GM12878 (cell line): Measurements from ENCODE around the gene NPAS1. TPM values are rescaled to one million over a fixed set of nuclear protein-coding genes. Genes with fewer than 3 reads are reported as not detected.

Source experiments
- ATAC-seq: fragments of 200-7000 bp; cut with Tn5 transposase; 3 replicates; pipeline ENCODE4 v1.9.1; 2020; ENCODE audit warnings: mild to moderate bottlenecking, moderate library complexity
- BruUV-seq: library from RNA; stranded (reverse); fragments of 400-500 nt; replicated peaks from 2 replicates; lab custom pipeline; 2021; lab: Mats Ljungman, UMichigan
- CTCF ChIA-PET: fragments of 300-600 bp; sonication (Branson Sonifier 250); formaldehyde crosslinking; extraction: SDS; loops from one replicate; lab custom pipeline; 2021; ENCODE audit warnings: inconsistent platforms; lab: Yijun Ruan, JAX
- POLR2A ChIA-PET: fragments of 350-600 bp; formaldehyde crosslinking; extraction: SDS; loops from one replicate; lab custom pipeline; 2021; ENCODE audit warnings: inconsistent platforms; lab: Charles Lee
- RAD21 ChIA-PET: fragments of 300-600 bp; sonication (Branson Sonifier 250); formaldehyde crosslinking; loops from one replicate; lab custom pipeline; 2023; ENCODE audit warnings: antibody characterized with exemption; ENCODE audit not compliant: unreplicated experiment; lab: Charles Lee
- SMC1A ChIA-PET: fragments of 300-600 bp; sonication (Branson Sonifier 250); formaldehyde crosslinking; loops from one replicate; lab custom pipeline; 2023; ENCODE audit not compliant: unreplicated experiment, uncharacterized antibody; lab: Charles Lee
- DNase-seq: peaks from one replicate; pipeline ENCODE4 v3.0.0-alpha.2; 2011; ENCODE audit warnings: low read depth, low spot score
- FAIRE-seq: peaks from 3 replicates; lab custom pipeline; 2011; peaks lifted over from hg19 to GRCh38; lab: Jason Lieb, UNC
- H2AFZ ChIP-seq: 2 replicates; pipeline ENCODE4 v1.6.0; 2011; ENCODE audit warnings: low read depth, low read length, control low read depth; ENCODE audit not compliant: control insufficient read depth
- H3K27ac ChIP-seq: 2 replicates; pipeline ENCODE4 v1.5.1; 2011; ENCODE audit warnings: control low read depth; ENCODE audit not compliant: control insufficient read depth, insufficient read depth
- H3K27me3 ChIP-seq, 2 experiments: replicated peaks in 1 of 2; 2 replicates each; pipeline versions ENCODE4 v1.6.0 to v1.6.1; 2011; ENCODE audit warnings: low read length in 1 of 2; ENCODE audit not compliant: control insufficient read depth in 2 of 2, insufficient read depth in 2 of 2
- H3K36me3 ChIP-seq, 2 experiments: 2 replicates each; pipeline ENCODE4 v1.5.1; 2011; ENCODE audit warnings: low read length in 1 of 2; ENCODE audit not compliant: control insufficient read depth in 2 of 2, insufficient read depth in 2 of 2
- H3K4me1 ChIP-seq: 2 replicates; pipeline ENCODE4 v1.6.1; 2011; ENCODE audit warnings: mild to moderate bottlenecking, low read length, moderate library complexity, mixed read lengths; ENCODE audit not compliant: control insufficient read depth, insufficient read depth
- H3K4me2 ChIP-seq: 2 replicates; pipeline ENCODE4 v1.6.0; 2011; ENCODE audit warnings: control low read depth; ENCODE audit not compliant: control insufficient read depth, insufficient read depth
- H3K4me3 ChIP-seq: fragments of 200-600 bp; sonication (generic); 2 replicates; pipeline ENCODE4 v1.5.1; 2016
- H3K79me2 ChIP-seq: 2 replicates; pipeline ENCODE4 v1.6.0; 2011; ENCODE audit warnings: low read length; ENCODE audit not compliant: control insufficient read depth, insufficient read depth
- H3K9ac ChIP-seq: 2 replicates; pipeline ENCODE4 v1.8.0; 2011; ENCODE audit warnings: low read length, control low read depth, mixed read lengths; ENCODE audit not compliant: control insufficient read depth, insufficient read depth
- H3K9me3 ChIP-seq: replicated peaks from 3 replicates; pipeline ENCODE4 v1.5.1; 2011; ENCODE audit warnings: mild to moderate bottlenecking, low read length; ENCODE audit not compliant: control insufficient read depth, insufficient read depth
- H4K20me1 ChIP-seq: 2 replicates; pipeline ENCODE4 v1.6.0; 2011; ENCODE audit not compliant: control insufficient read depth, insufficient read depth
- BACH1 ChIP-seq: fragments of 450-650 bp; IDR thresholded peaks from 2 replicates; pipeline ENCODE4 v1.6.1; 2017; ENCODE audit warnings: mild to moderate bottlenecking, borderline replicate concordance
- EED ChIP-seq: sonication (generic); IDR thresholded peaks from 2 replicates; pipeline ENCODE4 v1.6.1; 2016; ENCODE audit warnings: antibody characterized with exemption, low read depth
- EP300 ChIP-seq, 2 experiments: fragments of 150-350 bp in 1 of 2; IDR thresholded peaks; 2 replicates each; pipeline ENCODE4 v1.6.1; 2011 to 2012; ENCODE audit warnings: low read depth in 2 of 2, low read length in 2 of 2, borderline replicate concordance in 1 of 2, improper control_type of control experiment in 1 of 2, inconsistent platforms in 1 of 2; ENCODE audit not compliant: control insufficient read depth in 1 of 2
- KAT2A ChIP-seq: conservative IDR thresholded peaks from 2 replicates; pipeline ENCODE4 v1.6.1; 2011; ENCODE audit warnings: low read depth, low read length; ENCODE audit not compliant: control insufficient read depth
- MEF2A ChIP-seq: IDR thresholded peaks from 2 replicates; pipeline ENCODE4 v1.6.1; 2011; ENCODE audit warnings: low read depth, mild to moderate bottlenecking, low read length, moderate library complexity; ENCODE audit not compliant: insufficient read depth
- MTA3 ChIP-seq: IDR thresholded peaks from 2 replicates; pipeline ENCODE4 v1.6.1; 2012; ENCODE audit warnings: low read length, inconsistent platforms, borderline replicate concordance
- NFYA ChIP-seq: IDR thresholded peaks from 2 replicates; pipeline ENCODE4 v1.6.1; 2011; ENCODE audit warnings: low read depth, mild to moderate bottlenecking, low read length, improper control_type of control experiment, borderline replicate concordance
- NFYB ChIP-seq: IDR thresholded peaks from 2 replicates; pipeline ENCODE4 v1.6.1; 2011; ENCODE audit warnings: low read depth, mild to moderate bottlenecking, low read length, improper control_type of control experiment, moderate library complexity; ENCODE audit not compliant: insufficient read depth
- PAX5 ChIP-seq: IDR thresholded peaks from 2 replicates; pipeline ENCODE4 v1.6.1; 2011; ENCODE audit warnings: low read depth, low read length, borderline replicate concordance
- POU2F2 ChIP-seq: IDR thresholded peaks from 3 replicates; pipeline ENCODE4 v1.6.1; 2011; ENCODE audit warnings: low read depth, mild to moderate bottlenecking, low read length, borderline replicate concordance
- RELA ChIP-seq: fragments of 450-650 bp; IDR thresholded peaks from 2 replicates; pipeline ENCODE4 v1.8.0; 2014; ENCODE audit warnings: borderline replicate concordance; ENCODE audit not compliant: partially characterized antibody
- SMARCA5 ChIP-seq: fragments of 450-650 bp; IDR thresholded peaks from 2 replicates; pipeline ENCODE4 v1.6.1; 2017; ENCODE audit warnings: mild to moderate bottlenecking
- TAF1 ChIP-seq: IDR thresholded peaks from 2 replicates; pipeline ENCODE4 v1.6.1; 2011; ENCODE audit warnings: mild to moderate bottlenecking, low read depth, low read length, borderline replicate concordance
- ZNF274 ChIP-seq: IDR thresholded peaks from one replicate; pipeline ENCODE4 v1.8.0; 2011; ENCODE audit not compliant: insufficient read length, insufficient read depth
- WGBS: methylation state at CpG from one replicate; pipeline ENCODE4 v1.1.6; 2016; ENCODE audit warnings: low lambda C conversion rate; ENCODE audit not compliant: insufficient replicate concordance, insufficient coverage; ENCODE audit errors: missing lambda C conversion rate; 5-methylcytosine and 5-hydroxymethylcytosine counted together
- in situ Hi-C: fragments of 300-500 bp; cut with MboI; formaldehyde crosslinking; loops from 9 replicates; pipeline ENCODE4 v1.14.3; 2018; ENCODE audit warnings: mixed read lengths
- intact Hi-C: fragments of 100-400 bp; cut with micrococcal nuclease; formaldehyde crosslinking; loops from one replicate; pipeline ENCODE4 v1.14.2; 2022; ENCODE audit not compliant: unreplicated experiment
- polyA plus RNA-seq, 11 experiments: library from polyadenylated mRNA; depleted of rRNA in 4 of 11; unstranded in 6 of 11; stranded (reverse) in 5 of 11; fragments of >200 nt; fragmentation: Nextera tagmentation in 4 of 11; fragmentation: Illumina TruSeq in 1 of 11; extraction: Ambion mirVana in 4 of 11; extraction: Trizol in 1 of 11; gene quantifications; 1 replicate in 1 of 11; 2 replicates in 10 of 11; pipeline versions ENCODE4 v1.2.1 to v1.2.3, GENCODE V29; 2011 to 2016; ENCODE audit warnings: inconsistent platforms in 2 of 11, missing spikeins in 2 of 11, low read depth in 1 of 11
- total RNA-seq, 4 experiments: library from RNA; depleted of rRNA in 3 of 4; stranded (reverse); fragments of >200 nt in 3 of 4; fragmentation: Illumina TruSeq in 1 of 4; extraction: Trizol in 1 of 4; gene quantifications; 2 replicates each; pipeline versions ENCODE4 v1.2.1 to v1.2.3, GENCODE V29; 2013 to 2021
- TF ChIP-seq, protein P1 (sequence below): fragments of 450-650 bp; formaldehyde crosslinking; IDR thresholded peaks from 2 replicates; pipeline ENCODE4 v1.5.0; 2022; ENCODE audit warnings: mild to moderate bottlenecking, missing genetic modification characterization

The NPAS1 gene
- total and polyA plus RNA-seq, 10 of the 15 experiments (the other 5 are each of a cell fraction or from before 2014, with no cell fraction given) = 0.14 to 0.72 (median 0.28) TPM; not detected in 3

DNA sequence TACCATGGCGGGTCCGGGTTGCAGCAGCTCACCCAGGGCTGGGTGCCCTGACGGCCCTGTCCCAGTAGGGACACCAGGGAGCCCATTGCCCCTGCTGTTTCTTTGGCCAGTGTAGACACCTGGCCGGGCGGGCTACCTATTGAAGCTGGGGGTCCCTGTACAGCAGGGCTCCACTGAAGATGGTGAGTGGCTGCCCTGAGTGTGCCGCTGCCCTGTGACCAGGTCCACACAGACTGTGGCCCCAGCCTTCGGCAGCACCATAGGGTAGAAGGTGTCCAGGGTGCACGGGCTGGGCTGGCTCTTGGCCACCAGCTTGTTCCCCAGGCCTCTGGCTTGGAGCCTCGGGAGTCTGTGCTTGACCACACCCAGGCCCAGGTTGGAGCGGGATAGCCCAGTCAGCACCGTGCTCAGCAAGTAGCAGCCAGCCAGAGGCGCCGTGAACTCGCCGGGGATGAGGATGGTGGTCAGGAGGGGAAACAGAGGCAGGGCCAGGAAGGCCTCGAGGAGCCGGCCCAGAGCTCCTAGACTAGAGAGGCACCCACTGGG is 25.4 kb upstream of the NPAS1 start:
- Histone ChIP-seq H3K79me2 (no peaks in the 10 kb centered on the region), H3K9me3 (no peaks in the 10 kb centered on the region), H4K20me1 (no peaks in the 10 kb centered on the region), H3K27me3 (no peaks in the 10 kb centered on the region), H3K4me3 (no peak overlapping the region), H3K9ac (no peak overlapping the region), H2AFZ (no peak overlapping the region), H3K36me3 (peaks cover 19 to 26% of the 10 kb centered on the region in 2 experiments; a peak in 3 of 4 replicates), H3K4me1 (peaks cover 10% of the 10 kb centered on the region), H3K27ac (no peak overlapping the region), H3K4me2 (no peak overlapping the region)
- no peak for DNase-seq
- BruUV-seq = no TSS peak
- no peak for FAIRE-seq
- TF ChIP-seq NFYA = no peak
- no peak for TF ChIP-seq NFYB
- TF ChIP-seq BACH1 = no peak
- no peak for TF ChIP-seq SMARCA5
- no peak for TF ChIP-seq KAT2A
- no peak for TF ChIP-seq POU2F2
- TF ChIP-seq, protein P1, sequence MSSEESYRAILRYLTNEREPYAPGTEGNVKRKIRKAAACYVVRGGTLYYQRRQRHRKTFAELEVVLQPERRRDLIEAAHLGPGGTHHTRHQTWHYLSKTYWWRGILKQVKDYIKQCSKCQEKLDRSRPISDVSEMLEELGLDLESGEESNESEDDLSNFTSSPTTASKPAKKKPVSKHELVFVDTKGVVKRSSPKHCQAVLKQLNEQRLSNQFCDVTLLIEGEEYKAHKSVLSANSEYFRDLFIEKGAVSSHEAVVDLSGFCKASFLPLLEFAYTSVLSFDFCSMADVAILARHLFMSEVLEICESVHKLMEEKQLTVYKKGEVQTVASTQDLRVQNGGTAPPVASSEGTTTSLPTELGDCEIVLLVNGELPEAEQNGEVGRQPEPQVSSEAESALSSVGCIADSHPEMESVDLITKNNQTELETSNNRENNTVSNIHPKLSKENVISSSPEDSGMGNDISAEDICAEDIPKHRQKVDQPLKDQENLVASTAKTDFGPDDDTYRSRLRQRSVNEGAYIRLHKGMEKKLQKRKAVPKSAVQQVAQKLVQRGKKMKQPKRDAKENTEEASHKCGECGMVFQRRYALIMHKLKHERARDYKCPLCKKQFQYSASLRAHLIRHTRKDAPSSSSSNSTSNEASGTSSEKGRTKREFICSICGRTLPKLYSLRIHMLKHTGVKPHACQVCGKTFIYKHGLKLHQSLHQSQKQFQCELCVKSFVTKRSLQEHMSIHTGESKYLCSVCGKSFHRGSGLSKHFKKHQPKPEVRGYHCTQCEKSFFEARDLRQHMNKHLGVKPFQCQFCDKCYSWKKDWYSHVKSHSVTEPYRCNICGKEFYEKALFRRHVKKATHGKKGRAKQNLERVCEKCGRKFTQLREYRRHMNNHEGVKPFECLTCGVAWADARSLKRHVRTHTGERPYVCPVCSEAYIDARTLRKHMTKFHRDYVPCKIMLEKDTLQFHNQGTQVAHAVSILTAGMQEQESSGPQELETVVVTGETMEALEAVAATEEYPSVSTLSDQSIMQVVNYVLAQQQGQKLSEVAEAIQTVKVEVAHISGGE = no peak
- TF ChIP-seq RELA = no peak
- TF ChIP-seq EED = no peak
- no peak for TF ChIP-seq ZNF274
- TF ChIP-seq MTA3 = no peak
- no peak for TF ChIP-seq PAX5
- no peak for TF ChIP-seq MEF2A
- TF ChIP-seq TAF1 = no peak
- no peak for TF ChIP-seq EP300 (IDR thresholded peaks at IDR 0.05; ENCODE audit: borderline replicate concordance in 1 of 2, control insufficient read depth in 1 of 2, low read depth in 2 of 2, low read length in 2 of 2)
- POLR2A ChIA-PET = no interaction called here
- no peak for ATAC-seq
- WGBS = 96% methylated on average over 17 of the region's 17 CpGs
- in situ Hi-C loops = no loop called here
- CTCF ChIA-PET = no interaction called here
- intact Hi-C loops = no loop called here
- RAD21 ChIA-PET = no interaction called here
- SMC1A ChIA-PET = interaction anchor here (1.2 kb wide), 1 partner anchor 142 kb away, joined by 3 read pairs; no protein-coding TSS in a partner anchor
